HCT116 (cell line): Measurements from ENCODE around the gene AMT. TPM values are rescaled to one million over a fixed set of nuclear protein-coding genes. Genes with fewer than 3 reads are reported as not detected.

Source experiments
- ATAC-seq: fragments of 200-7000 bp; cut with Tn5 transposase; 2 replicates; pipeline ENCODE4 v1.9.1; 2020; ENCODE audit warnings: mild to moderate bottlenecking, moderate library complexity
- BruUV-seq: library from RNA; stranded (reverse); fragments of 400-500 nt; replicated peaks from 2 replicates; lab custom pipeline; 2021; lab: Mats Ljungman, UMichigan
- CTCF ChIA-PET: fragments of 300-600 bp; sonication (Branson Sonifier 250); formaldehyde crosslinking; loops from one replicate; lab custom pipeline; 2021; ENCODE audit warnings: antibody characterized with exemption; lab: Charles Lee
- POLR2A ChIA-PET: fragments of 300-600, 350-600 bp; sonication (Branson Sonifier 250); formaldehyde crosslinking; loops from one replicate; lab custom pipeline; 2021; ENCODE audit warnings: antibody characterized with exemption; lab: Charles Lee
- RAD21 ChIA-PET, 2 experiments: fragments of 300-600 bp; sonication (Branson Sonifier 250); formaldehyde crosslinking; loops; one replicate each; lab custom pipeline; 2023; ENCODE audit warnings: low total read pairs in 2 of 2; ENCODE audit not compliant: uncharacterized antibody in 2 of 2, unreplicated experiment in 2 of 2, low non-redundant PET in 1 of 2; lab: Charles Lee
- DNase-seq: peaks from one replicate; pipeline ENCODE4 v3.0.0-alpha.2; 2010; ENCODE audit warnings: low read depth, low spot score
- H2AFZ ChIP-seq: fragments of 200-600 bp; shearing (Covaris generic), sonication (generic); 2 replicates; pipeline ENCODE4 v1.6.1; 2017; ENCODE audit warnings: low read depth, mixed run types, mixed read lengths, antibody characterized with exemption, low read length; ENCODE audit not compliant: poor library complexity, severe bottlenecking
- H3K27ac ChIP-seq: 2 replicates; pipeline ENCODE4 v1.5.1; 2012; ENCODE audit warnings: low read depth, low read length
- H3K27me3 ChIP-seq: fragments of 200-600 bp; sonication (generic); 2 replicates; pipeline ENCODE4 v1.6.1; 2016; ENCODE audit warnings: mixed run types, low read length, mixed read lengths; ENCODE audit not compliant: insufficient read depth
- H3K36me3 ChIP-seq, 2 experiments: fragments of 200-500 bp in 1 of 2; fragments of 200-600 bp in 1 of 2; sonication (Bioruptor generic) in 1 of 2; sonication (generic) in 1 of 2; 2 replicates each; pipeline versions ENCODE4 v1.5.1 to v1.6.1; 2014 to 2016; ENCODE audit warnings: low read length in 2 of 2, inconsistent platforms in 1 of 2, mixed read lengths in 1 of 2, mixed run types in 1 of 2; ENCODE audit not compliant: insufficient read depth in 2 of 2, control insufficient read depth in 1 of 2
- H3K4me1 ChIP-seq, 2 experiments: fragments of 200-600 bp in 1 of 2; sonication (generic) in 1 of 2; 2 replicates each; pipeline versions ENCODE4 v1.5.1 to v1.6.1; 2012 to 2017; ENCODE audit warnings: low read length in 2 of 2, inconsistent platforms in 1 of 2, mild to moderate bottlenecking in 1 of 2, mixed read lengths in 1 of 2, mixed run types in 1 of 2, moderate library complexity in 1 of 2; ENCODE audit not compliant: insufficient read depth in 2 of 2, control insufficient read depth in 1 of 2
- H3K4me2 ChIP-seq: fragments of 200-600 bp; sonication (generic); 2 replicates; pipeline ENCODE4 v1.6.1; 2017; ENCODE audit warnings: mixed run types, low read length, mixed read lengths
- H3K4me3 ChIP-seq, 2 experiments: fragments of 200-600 bp in 1 of 2; sonication (generic) in 1 of 2; replicated peaks in 1 of 2; 2 replicates each; pipeline ENCODE4 v1.5.1; 2011 to 2016; ENCODE audit warnings: low read length in 2 of 2, control low read depth in 1 of 2, low read depth in 1 of 2, mild to moderate bottlenecking in 1 of 2, mixed read lengths in 1 of 2, mixed run types in 1 of 2
- H3K79me2 ChIP-seq: fragments of 200-600 bp; sonication (generic); 2 replicates; pipeline ENCODE4 v1.6.1; 2017; ENCODE audit warnings: mild to moderate bottlenecking, mixed run types, low read length, moderate library complexity, mixed read lengths; ENCODE audit not compliant: insufficient read depth
- H3K9ac ChIP-seq: fragments of 200-600 bp; sonication (generic); 2 replicates; pipeline ENCODE4 v1.6.1; 2016; ENCODE audit warnings: low read length, mixed read lengths
- H3K9me2 ChIP-seq: fragments of 200-600 bp; sonication (generic), shearing (Covaris generic); 2 replicates; pipeline ENCODE4 v1.6.1; 2017; ENCODE audit warnings: mixed run types, mild to moderate bottlenecking, moderate library complexity; ENCODE audit not compliant: insufficient read depth
- H3K9me3 ChIP-seq, 2 experiments: fragments of 200-500 bp in 1 of 2; fragments of 200-600 bp in 1 of 2; sonication (Bioruptor generic) in 1 of 2; sonication (generic) in 1 of 2; 2 replicates each; pipeline ENCODE4 v1.6.1; 2014 to 2017; ENCODE audit warnings: low read length in 2 of 2, mixed read lengths in 2 of 2, inconsistent platforms in 1 of 2, low read depth in 1 of 2, mild to moderate bottlenecking in 1 of 2, mixed run types in 1 of 2, moderate library complexity in 1 of 2; ENCODE audit not compliant: control insufficient read depth in 1 of 2, insufficient read depth in 1 of 2
- H4K20me1 ChIP-seq: fragments of 200-600 bp; sonication (generic), shearing (Covaris generic); 2 replicates; pipeline ENCODE4 v1.6.1; 2017; ENCODE audit warnings: mixed run types, mild to moderate bottlenecking, moderate library complexity; ENCODE audit not compliant: insufficient read depth
- ELF1 ChIP-seq: IDR thresholded peaks from 2 replicates; pipeline ENCODE4 v1.6.1; 2012; ENCODE audit warnings: low read depth, borderline replicate concordance
- POLR2A ChIP-seq: IDR thresholded peaks from 2 replicates; pipeline ENCODE4 v1.7.0; 2011; ENCODE audit warnings: borderline replicate concordance; ENCODE audit not compliant: insufficient read depth, insufficient read length; ENCODE audit errors: extremely low read depth
- POLR2AphosphoS5 ChIP-seq: IDR thresholded peaks from 2 replicates; pipeline ENCODE4 v1.6.1; 2011; ENCODE audit warnings: mild to moderate bottlenecking, low read depth, low read length, moderate library complexity
- REST ChIP-seq: IDR thresholded peaks from 2 replicates; pipeline ENCODE4 v1.6.1; 2012; ENCODE audit warnings: low read depth
- SP1 ChIP-seq: IDR thresholded peaks from 2 replicates; pipeline ENCODE4 v1.6.1; 2012; ENCODE audit warnings: low read depth
- SRF ChIP-seq: IDR thresholded peaks from 2 replicates; pipeline ENCODE4 v1.6.1; 2012; ENCODE audit warnings: low read depth
- YY1 ChIP-seq: IDR thresholded peaks from 2 replicates; pipeline ENCODE4 v1.6.1; 2011; ENCODE audit warnings: low read length, low read depth, moderate library complexity, mild to moderate bottlenecking; ENCODE audit not compliant: insufficient replicate concordance; ENCODE audit errors: extremely low read depth
- ZBTB33 ChIP-seq: IDR thresholded peaks from 2 replicates; pipeline ENCODE4 v1.6.1; 2011; ENCODE audit warnings: mild to moderate bottlenecking, low read length, moderate library complexity; ENCODE audit not compliant: insufficient replicate concordance; ENCODE audit errors: extremely low read depth
- ZFX ChIP-seq: fragments of 450-650 bp; IDR thresholded peaks from 2 replicates; pipeline ENCODE4 v1.6.1; 2017
- intact Hi-C: fragments of 100-400 bp; cut with micrococcal nuclease; formaldehyde crosslinking; loops from 2 replicates; pipeline ENCODE4 v1.10.0; 2022
- total RNA-seq: library from RNA; stranded (reverse); gene quantifications from one replicate; pipeline ENCODE4 v1.2.1, GENCODE V29; 2021; ENCODE audit not compliant: unreplicated experiment

Gene AMT
- total RNA-seq, 1 experiment from 2014 or later, result 4.8 TPM

GRCh38 chr3:49411968-49412631, 10.2 kb downstream of the AMT start, which contains the start of the genes RHOA and TCTA:
RHOA (minus strand) TSS chr3:49411976; CDS start chr3:49375589, 36,387 bp downstream.
TCTA (plus strand) TSS chr3:49412423; CDS start chr3:49412427, 4 bp downstream.
- Histone ChIP-seq H3K36me3 (peaks cover 0 to 17% of the 10 kb centered on the region in 2 experiments; a peak in 1 of 4 replicates), H3K9me3 (no peaks in the 10 kb centered on the region), H4K20me1 (peaks cover 30% of the 10 kb centered on the region; the same call in 1 of the 2 replicates)
- CTCF ChIA-PET, result interaction anchor here (0.9 to 1.7 kb wide), 2 partner anchors 9 to 37 kb away, joined by 3 to 4 read pairs; no protein-coding TSS in a partner anchor
- POLR2A ChIA-PET, result interaction anchor here (0.6 to 2.3 kb wide), 7 partner anchors 9 to 815 kb away, joined by 3 to 13 read pairs (median 4); partner anchors contain the start of genes NICN1 and USP4
- TF ChIP-seq POLR2A (peak; percentile 98), REST (no peak), ZFX (peak; percentile 56), SRF (no peak), POLR2AphosphoS5 (peak; percentile 100), ELF1 (no peak), YY1 (peak; percentile 86), ZBTB33 (peak; percentile 28), SP1 (no peak)
- TF ChIP-seq, all 23 proteins: peak for 5
- Histone ChIP-seq H3K27me3 (no peaks in the 10 kb centered on the region), H3K9me2 (no peaks in the 10 kb centered on the region), H3K4me1 (peaks cover 31 to 58% of the 10 kb centered on the region in 2 experiments; a peak in 3 of 4 replicates), H3K9ac (peak within 1 kb of the TSS; percentile 98), H3K27ac (peak within 1 kb of the TSS; percentile 95), H3K79me2 (peaks cover 64% of the 10 kb centered on the region), H2AFZ (no peak within 1 kb of the TSS), H3K4me3 (peak within 1 kb of the TSS; percentile 94 to 95), H3K4me2 (peak within 1 kb of the TSS; percentile 99)
- intact Hi-C loops, result loop anchor here (1.0 to 2.0 kb wide), 2 partner anchors 53 to 72 kb away; partner anchors contain the start of genes GPX1 and USP4
- BruUV-seq, result TSS peak; percentile 71
- RAD21 ChIA-PET, result no interaction called here
- peak; percentile 88 for ATAC-seq
- peak; percentile 100 for DNase-seq
